KMS-11 (cell line): ENCODE results near the gene EDA.

ENCODE experiments used
- H2AFZ ChIP-seq: fragments of 200-600 bp; sonication (generic); 2 replicates; pipeline ENCODE4 v1.6.1; 2016; ENCODE audit warnings: antibody characterized with exemption, mixed run types, low read depth
- H3K27ac ChIP-seq: fragments of 200-600 bp; sonication (generic); 2 replicates; pipeline ENCODE4 v1.6.1; 2016; ENCODE audit warnings: mild to moderate bottlenecking, mixed run types
- H3K27me3 ChIP-seq: fragments of 200-600 bp; sonication (generic); 2 replicates; pipeline ENCODE4 v1.6.1; 2017; ENCODE audit warnings: mild to moderate bottlenecking, low read depth, mixed run types, moderate library complexity; ENCODE audit not compliant: insufficient read depth
- H3K36me3 ChIP-seq: fragments of 200-600 bp; sonication (generic); 2 replicates; pipeline ENCODE4 v1.6.1; 2017; ENCODE audit warnings: mild to moderate bottlenecking, mixed run types; ENCODE audit not compliant: insufficient read depth
- H3K4me1 ChIP-seq: fragments of 200-600 bp; sonication (generic); 2 replicates; pipeline ENCODE4 v1.6.1; 2016; ENCODE audit warnings: mild to moderate bottlenecking, low read depth, mixed run types; ENCODE audit not compliant: poor library complexity, severe bottlenecking
- H3K4me2 ChIP-seq: fragments of 200-600 bp; sonication (generic); 2 replicates; pipeline ENCODE4 v1.7.0; 2016; ENCODE audit warnings: mild to moderate bottlenecking, mixed run types
- H3K4me3 ChIP-seq: fragments of 200-600 bp; sonication (generic); IDR thresholded peaks from 2 replicates; pipeline ENCODE4 v1.6.1; 2017; ENCODE audit warnings: low read depth, low read length, mixed read lengths; ENCODE audit not compliant: insufficient read depth
- H3K79me2 ChIP-seq: fragments of 200-600 bp; sonication (generic); 2 replicates; pipeline ENCODE4 v1.6.1; 2016; ENCODE audit warnings: low read depth, mixed run types; ENCODE audit not compliant: insufficient read depth
- H3K9ac ChIP-seq: fragments of 200-600 bp; sonication (generic); 2 replicates; pipeline ENCODE4 v1.6.1; 2016; ENCODE audit warnings: mild to moderate bottlenecking, mixed run types
- H4K20me1 ChIP-seq: fragments of 200-600 bp; sonication (generic); 2 replicates; pipeline ENCODE4 v1.6.1; 2016; ENCODE audit warnings: mild to moderate bottlenecking, mixed run types; ENCODE audit not compliant: insufficient read depth
- CTCF ChIP-seq: fragments of 200-600 bp; sonication (generic); conservative IDR thresholded peaks from 2 replicates; pipeline ENCODE4 v1.6.1; 2017; ENCODE audit warnings: low read depth, mild to moderate bottlenecking, antibody characterized with exemption, low read length, moderate library complexity, mixed read lengths

The EDA gene

GRCh38 chrX:70062961-70063550 lies 447.1 kb downstream of the EDA start:
- H3K9ac ChIP-seq = no peak overlapping the region
- no peak overlapping the region for H2AFZ ChIP-seq
- no peak for TF ChIP-seq CTCF
- no peaks in the 10 kb centered on the region for H3K4me1 ChIP-seq
- H3K4me3 ChIP-seq = no peak overlapping the region
- no peaks in the 10 kb centered on the region for H3K79me2 ChIP-seq
- H3K36me3 ChIP-seq = no peaks in the 10 kb centered on the region
- H3K4me2 ChIP-seq = no peak overlapping the region
- H3K27me3 ChIP-seq = no peaks in the 10 kb centered on the region
- no peak overlapping the region for H3K27ac ChIP-seq
- H4K20me1 ChIP-seq = no peaks in the 10 kb centered on the region

GRCh38 chrX:70066646-70067045 lies 450.7 kb downstream of the EDA start:
- Histone ChIP-seq H3K4me3 (no peak overlapping the region), H4K20me1 (no peaks in the 10 kb centered on the region), H3K9ac (no peak overlapping the region), H3K27me3 (no peaks in the 10 kb centered on the region), H3K4me1 (no peaks in the 10 kb centered on the region), H3K27ac (no peak overlapping the region), H3K4me2 (no peak overlapping the region), H3K79me2 (no peaks in the 10 kb centered on the region), H2AFZ (no peak overlapping the region), H3K36me3 (no peaks in the 10 kb centered on the region)
- no peak for TF ChIP-seq CTCF

GRCh38 chrX:70079297-70079696 lies 463.4 kb downstream of the EDA start:
- H3K4me2 ChIP-seq = no peak overlapping the region
- no peak overlapping the region for H2AFZ ChIP-seq
- no peaks in the 10 kb centered on the region for H3K27me3 ChIP-seq
- no peaks in the 10 kb centered on the region for H3K36me3 ChIP-seq
- H3K4me3 ChIP-seq = no peak overlapping the region
- no peaks in the 10 kb centered on the region for H4K20me1 ChIP-seq
- no peak for TF ChIP-seq CTCF
- H3K9ac ChIP-seq = no peak overlapping the region
- H3K27ac ChIP-seq = no peak overlapping the region
- H3K4me1 ChIP-seq = no peaks in the 10 kb centered on the region
- no peaks in the 10 kb centered on the region for H3K79me2 ChIP-seq

- no peak overlapping the region for H3K4me2 ChIP-seq
- no peaks in the 10 kb centered on the region for H4K20me1 ChIP-seq
- no peak overlapping the region for H3K27ac ChIP-seq
- H3K27me3 ChIP-seq = no peaks in the 10 kb centered on the region
- no peak overlapping the region for H3K9ac ChIP-seq
- no peak overlapping the region for H2AFZ ChIP-seq
- no peaks in the 10 kb centered on the region for H3K36me3 ChIP-seq
- TF ChIP-seq CTCF = no peak
- H3K4me3 ChIP-seq = no peak overlapping the region
- no peaks in the 10 kb centered on the region for H3K79me2 ChIP-seq
- no peaks in the 10 kb centered on the region for H3K4me1 ChIP-seq
Measured at GRCh38 chrX:70079870-70080269, 464.0 kb downstream of the EDA start.
